ENCODE measurements around the gene TUT7.

TUT7 gene

GRCh38 chr9:86246752-86247161 is 107.5 kb downstream of the TUT7 start:
- DNase-seq: no peak

GRCh38 chr9:86242071-86242470 is 112.1 kb downstream of the TUT7 start:
- no peak for DNase-seq

GRCh38 chr9:86241216-86241615 is 113.0 kb downstream of the TUT7 start:
- no peak for DNase-seq

GRCh38 chr9:86238861-86239770 is 115.1 kb downstream of the TUT7 start:
- DNase-seq: no peak

Measured in NCI-H2081 treated with DMSO at 0.1 percent for 48 hours (cell line).